Measurements from ENCODE around the gene CCDC12.

The CCDC12 gene

DNA sequence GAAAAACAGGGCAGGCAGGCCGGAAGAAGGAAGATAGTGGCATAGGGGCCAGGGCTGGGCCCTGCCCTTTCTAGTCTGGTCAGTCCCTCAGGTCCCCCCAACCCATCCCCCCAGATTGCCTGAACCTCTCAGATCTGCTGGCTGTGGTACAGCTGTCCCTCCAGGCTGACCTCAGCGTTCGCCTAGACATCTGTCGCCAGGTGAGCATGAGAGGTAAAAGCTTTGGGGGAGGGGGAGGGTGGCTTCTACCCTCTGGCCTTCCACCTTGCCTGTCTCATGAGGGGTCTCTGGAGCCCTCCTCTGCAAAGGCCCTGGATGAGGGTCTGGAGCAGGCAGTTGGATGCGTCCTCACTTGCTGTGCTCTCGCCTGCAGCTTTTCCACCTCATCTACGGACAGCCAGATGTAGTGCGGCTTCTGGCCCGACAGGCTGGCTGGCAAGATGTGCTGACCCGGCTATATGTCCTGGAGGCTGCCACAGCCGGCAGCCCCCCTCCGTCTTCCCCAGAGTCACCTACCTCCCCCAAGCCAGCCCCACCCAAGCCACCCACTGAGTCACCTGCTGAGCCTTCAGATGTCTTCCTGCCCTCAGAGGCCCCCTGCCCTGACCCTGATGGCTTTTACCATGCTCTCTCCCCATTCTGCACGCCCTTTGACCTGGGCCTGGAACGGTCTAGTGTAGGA is 23.1 kb upstream of the CCDC12 start:
- DNase-seq (no peak), ATAC-seq (ENCODE audit: insufficient read depth, low read depth) (no peak)
- no peaks in the 10 kb centered on the region for H3K4me1 ChIP-seq (ENCODE audit: insufficient read depth, low read length)
- H3K27me3 ChIP-seq (ENCODE audit: insufficient read depth, low read length, poor library complexity), result no peaks in the 10 kb centered on the region
- TF ChIP-seq, protein P1, sequence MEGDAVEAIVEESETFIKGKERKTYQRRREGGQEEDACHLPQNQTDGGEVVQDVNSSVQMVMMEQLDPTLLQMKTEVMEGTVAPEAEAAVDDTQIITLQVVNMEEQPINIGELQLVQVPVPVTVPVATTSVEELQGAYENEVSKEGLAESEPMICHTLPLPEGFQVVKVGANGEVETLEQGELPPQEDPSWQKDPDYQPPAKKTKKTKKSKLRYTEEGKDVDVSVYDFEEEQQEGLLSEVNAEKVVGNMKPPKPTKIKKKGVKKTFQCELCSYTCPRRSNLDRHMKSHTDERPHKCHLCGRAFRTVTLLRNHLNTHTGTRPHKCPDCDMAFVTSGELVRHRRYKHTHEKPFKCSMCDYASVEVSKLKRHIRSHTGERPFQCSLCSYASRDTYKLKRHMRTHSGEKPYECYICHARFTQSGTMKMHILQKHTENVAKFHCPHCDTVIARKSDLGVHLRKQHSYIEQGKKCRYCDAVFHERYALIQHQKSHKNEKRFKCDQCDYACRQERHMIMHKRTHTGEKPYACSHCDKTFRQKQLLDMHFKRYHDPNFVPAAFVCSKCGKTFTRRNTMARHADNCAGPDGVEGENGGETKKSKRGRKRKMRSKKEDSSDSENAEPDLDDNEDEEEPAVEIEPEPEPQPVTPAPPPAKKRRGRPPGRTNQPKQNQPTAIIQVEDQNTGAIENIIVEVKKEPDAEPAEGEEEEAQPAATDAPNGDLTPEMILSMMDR (IDR thresholded peaks at IDR 0.05; ENCODE audit: borderline replicate concordance, extremely low read depth, low read length, poor library complexity, severe bottlenecking), result no peak
- no peak for TF ChIP-seq EZH2 (IDR thresholded peaks at IDR 0.05; ENCODE audit: borderline replicate concordance, low read depth, low read length, severe bottlenecking)
- peaks cover 99% of the 10 kb centered on the region for H3K36me3 ChIP-seq (ENCODE audit: insufficient read depth, low read length)
- H3K79me2 ChIP-seq (ENCODE audit: insufficient read depth, low read length), result no peaks in the 10 kb centered on the region
- no peak overlapping the region for H2AFZ ChIP-seq (ENCODE audit: low read depth, low read length)
- H4K20me1 ChIP-seq (ENCODE audit: insufficient read depth, low read length), result peaks cover 3% of the 10 kb centered on the region; the same call in 1 of the 2 replicates
- no peak overlapping the region for H3K9ac ChIP-seq (ENCODE audit: low read depth, low read length)
- H3K9me3 ChIP-seq (ENCODE audit: insufficient read depth, low read length, severe bottlenecking), result no peaks in the 10 kb centered on the region
- H3K27ac ChIP-seq (ENCODE audit: low read length), result peak overlapping the region; percentile 59
- no peak overlapping the region for H3K4me3 ChIP-seq (ENCODE audit: low read depth in 1 of 2, low read length in 2 of 2)
- no peak overlapping the region for H3K4me2 ChIP-seq (ENCODE audit: insufficient read depth, low read length)

DNA sequence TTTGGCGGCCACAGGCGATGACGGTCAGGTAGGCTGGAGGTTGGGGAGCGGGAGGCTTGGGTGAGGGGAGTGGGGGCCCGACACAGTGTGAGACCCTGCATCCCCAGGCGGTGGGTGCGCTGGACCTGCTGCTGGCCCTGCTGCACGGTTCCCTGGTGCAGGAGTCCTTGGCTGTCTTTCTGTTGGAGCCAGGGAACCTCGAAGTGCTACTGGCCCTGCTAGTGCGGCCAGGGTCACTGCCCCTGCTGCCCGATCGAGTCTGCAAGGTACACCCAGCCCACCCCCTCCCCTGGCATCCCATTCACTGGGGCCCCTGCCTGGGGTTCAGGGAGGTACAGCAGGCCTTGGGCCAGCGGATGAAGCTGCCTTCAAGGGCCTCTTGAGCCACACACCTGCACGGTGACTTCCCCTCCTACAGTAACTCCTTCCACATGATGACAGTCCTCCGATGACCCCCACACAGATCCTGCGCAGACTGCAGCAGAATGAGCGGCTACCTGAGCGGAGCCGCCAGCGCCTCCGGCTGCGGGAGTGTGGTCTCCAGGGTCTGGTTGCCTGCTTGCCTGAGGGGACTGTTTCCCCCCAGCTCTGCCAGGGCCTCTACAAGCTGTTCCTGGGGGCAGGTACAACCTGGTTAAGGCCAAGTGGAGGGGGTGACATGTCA is 22.4 kb upstream of the CCDC12 start:
- Histone ChIP-seq H3K4me1 (ENCODE audit: insufficient read depth, low read length) (no peaks in the 10 kb centered on the region), H4K20me1 (ENCODE audit: insufficient read depth, low read length) (peaks cover 3% of the 10 kb centered on the region; the same call in 1 of the 2 replicates), H3K79me2 (ENCODE audit: insufficient read depth, low read length) (no peaks in the 10 kb centered on the region), H3K36me3 (ENCODE audit: insufficient read depth, low read length) (peaks cover 99% of the 10 kb centered on the region), H3K27me3 (ENCODE audit: insufficient read depth, low read length, poor library complexity) (no peaks in the 10 kb centered on the region), H3K9me3 (ENCODE audit: insufficient read depth, low read length, severe bottlenecking) (no peaks in the 10 kb centered on the region), H3K9ac (ENCODE audit: low read depth, low read length) (no peak overlapping the region), H3K4me3 (ENCODE audit: low read depth in 1 of 2, low read length in 2 of 2) (no peak overlapping the region), H3K4me2 (ENCODE audit: insufficient read depth, low read length) (no peak overlapping the region), H3K27ac (ENCODE audit: low read length) (peak overlapping the region; percentile 59), H2AFZ (ENCODE audit: low read depth, low read length) (no peak overlapping the region)
- ATAC-seq (ENCODE audit: insufficient read depth, low read depth), result no peak
- no peak for DNase-seq
- TF ChIP-seq EZH2 (IDR thresholded peaks at IDR 0.05; ENCODE audit: borderline replicate concordance, low read depth, low read length, severe bottlenecking), result no peak
- TF ChIP-seq, protein P1 (IDR thresholded peaks at IDR 0.05; ENCODE audit: borderline replicate concordance, extremely low read depth, low read length, poor library complexity, severe bottlenecking), result no peak

DNA sequence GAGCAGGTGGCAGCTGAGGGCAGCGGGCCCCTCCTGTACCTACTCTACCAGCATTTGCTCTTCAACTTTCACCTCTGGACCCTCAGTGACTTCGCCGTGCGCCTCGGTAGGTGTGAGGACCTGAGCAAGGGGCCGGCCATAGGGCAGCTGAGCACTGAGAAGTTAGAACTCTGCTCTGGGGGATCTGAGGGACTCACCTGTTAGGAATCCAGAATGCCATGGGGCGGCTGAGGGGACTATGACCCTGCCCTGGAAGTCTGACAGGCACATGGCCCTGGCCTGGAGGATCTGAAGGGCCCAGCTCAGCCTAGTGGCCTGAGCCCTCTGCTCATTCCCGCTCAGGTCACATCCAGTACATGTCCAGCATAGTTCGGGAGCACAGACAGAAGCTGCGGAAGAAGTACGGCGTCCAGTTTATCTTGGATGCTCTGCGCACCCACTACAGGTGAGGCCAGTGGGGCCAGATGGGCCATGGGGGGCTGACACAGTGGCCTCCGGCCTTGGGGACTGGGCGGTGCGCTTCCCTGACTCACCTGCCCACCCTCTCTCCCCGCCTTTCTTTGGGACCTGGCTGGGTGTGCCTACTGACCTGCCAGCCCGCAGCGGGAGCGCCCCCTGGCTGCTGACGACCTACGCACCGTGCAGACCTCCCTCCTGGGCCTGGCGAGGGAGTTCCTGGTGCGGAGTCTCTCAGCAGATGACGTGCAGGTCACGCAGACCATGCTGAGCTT is 21.7 kb upstream of the CCDC12 start:
- DNase-seq (peak; percentile 67), ATAC-seq (ENCODE audit: insufficient read depth, low read depth) (peak; percentile 52)
- Histone ChIP-seq H3K79me2 (ENCODE audit: insufficient read depth, low read length) (no peaks in the 10 kb centered on the region), H4K20me1 (ENCODE audit: insufficient read depth, low read length) (peaks cover 3% of the 10 kb centered on the region; the same call in 1 of the 2 replicates), H3K9me3 (ENCODE audit: insufficient read depth, low read length, severe bottlenecking) (no peaks in the 10 kb centered on the region), H3K4me3 (ENCODE audit: low read depth in 1 of 2, low read length in 2 of 2) (no peak overlapping the region), H2AFZ (ENCODE audit: low read depth, low read length) (no peak overlapping the region), H3K27me3 (ENCODE audit: insufficient read depth, low read length, poor library complexity) (no peaks in the 10 kb centered on the region), H3K9ac (ENCODE audit: low read depth, low read length) (no peak overlapping the region), H3K36me3 (ENCODE audit: insufficient read depth, low read length) (peaks cover 99% of the 10 kb centered on the region), H3K27ac (ENCODE audit: low read length) (peak overlapping the region; percentile 59), H3K4me1 (ENCODE audit: insufficient read depth, low read length) (no peaks in the 10 kb centered on the region), H3K4me2 (ENCODE audit: insufficient read depth, low read length) (no peak overlapping the region)
- TF ChIP-seq EZH2 (IDR thresholded peaks at IDR 0.05; ENCODE audit: borderline replicate concordance, low read depth, low read length, severe bottlenecking), result no peak
- TF ChIP-seq, protein P1 (IDR thresholded peaks at IDR 0.05; ENCODE audit: borderline replicate concordance, extremely low read depth, low read length, poor library complexity, severe bottlenecking), result peak; percentile 85

Data from DND-41 (cell line).